OCI-LY1 (cell line): ENCODE results near the gene MLX.
"Not testable (repeated sequence)": the region's sequence is repeated elsewhere in the genome, so short reads cannot be mapped to it uniquely, and the experiment has no call there.

Source experiments
- H2AFZ ChIP-seq: fragments of 200-600 bp; sonication (generic), shearing (Covaris generic); 2 replicates; pipeline ENCODE4 v1.6.0; 2014; ENCODE audit warnings: antibody characterized with exemption, mild to moderate bottlenecking, low read length
- H3F3A ChIP-seq: fragments of 200-600 bp; sonication (generic), shearing (Covaris generic); 2 replicates; pipeline ENCODE4 v1.6.0; 2014; ENCODE audit warnings: mild to moderate bottlenecking, antibody characterized with exemption, low read length, moderate library complexity; ENCODE audit not compliant: insufficient read depth
- H3K27ac ChIP-seq: fragments of 200-600 bp; sonication (generic); 2 replicates; pipeline ENCODE4 v1.5.1; 2014; ENCODE audit warnings: low read length, mixed run types, mild to moderate bottlenecking, low read depth; ENCODE audit not compliant: poor library complexity, severe bottlenecking
- H3K27me3 ChIP-seq: fragments of 200-600 bp; sonication (generic); 2 replicates; pipeline ENCODE4 v1.6.0; 2014; ENCODE audit warnings: antibody characterized with exemption, mild to moderate bottlenecking, low read length, moderate library complexity; ENCODE audit not compliant: insufficient read depth
- H3K36me3 ChIP-seq: fragments of 200-600 bp; sonication (generic); 2 replicates; pipeline ENCODE4 v1.6.1; 2014; ENCODE audit warnings: mild to moderate bottlenecking, antibody characterized with exemption, low read length, moderate library complexity, mixed read lengths; ENCODE audit not compliant: insufficient read depth
- H3K4me1 ChIP-seq: fragments of 200-600 bp; sonication (generic); 2 replicates; pipeline ENCODE4 v1.5.1; 2014; ENCODE audit warnings: mild to moderate bottlenecking, low read length, moderate library complexity; ENCODE audit not compliant: insufficient read depth, severe bottlenecking
- H3K4me2 ChIP-seq: fragments of 200-600 bp; sonication (generic), shearing (Covaris generic); 2 replicates; pipeline ENCODE4 v1.6.1; 2014; ENCODE audit warnings: low read length
- H3K4me3 ChIP-seq: fragments of 200-600 bp; sonication (generic); 2 replicates; pipeline ENCODE4 v1.5.1; 2014; ENCODE audit warnings: low read length, low read depth, mild to moderate bottlenecking, mixed read lengths; ENCODE audit not compliant: poor library complexity, severe bottlenecking
- H3K79me2 ChIP-seq: fragments of 200-600 bp; shearing (Covaris generic); 2 replicates; pipeline ENCODE4 v1.6.1; 2016; ENCODE audit warnings: mixed run types, low read length, mixed read lengths; ENCODE audit not compliant: insufficient read depth
- H3K9ac ChIP-seq: fragments of 200-600 bp; sonication (generic), shearing (Covaris generic); 2 replicates; pipeline ENCODE4 v1.6.1; 2014; ENCODE audit warnings: mild to moderate bottlenecking, low read length, mixed read lengths
- H3K9me2 ChIP-seq: fragments of 200-600 bp; sonication (generic), shearing (Covaris generic); 2 replicates; pipeline ENCODE4 v1.6.1; 2014; ENCODE audit warnings: low read depth, mild to moderate bottlenecking, low read length, mixed read lengths
- H3K9me3 ChIP-seq: fragments of 200-600 bp; shearing (Covaris generic); 2 replicates; pipeline ENCODE4 v1.6.1; 2014; ENCODE audit warnings: low read length, mixed read lengths
- H4K20me1 ChIP-seq: fragments of 200-600 bp; sonication (generic), shearing (Covaris generic); 2 replicates; pipeline ENCODE4 v1.6.0; 2016; ENCODE audit warnings: mild to moderate bottlenecking, low read length; ENCODE audit not compliant: insufficient read depth
- EZH2 ChIP-seq: fragments of 200-600 bp; sonication (generic), shearing (Covaris generic); IDR thresholded peaks from 2 replicates; pipeline ENCODE4 v1.8.0; 2017; ENCODE audit warnings: borderline replicate concordance, mixed run types, mild to moderate bottlenecking, antibody characterized with exemption, low read length, moderate library complexity, mixed read lengths
- TF ChIP-seq, protein P1 (sequence below): fragments of 200-600 bp; sonication (generic), shearing (Covaris generic); IDR thresholded peaks from 2 replicates; pipeline ENCODE4 v1.5.1; 2017; ENCODE audit warnings: mild to moderate bottlenecking, antibody characterized with exemption, low read length, moderate library complexity, mixed read lengths

Gene MLX

DNA sequence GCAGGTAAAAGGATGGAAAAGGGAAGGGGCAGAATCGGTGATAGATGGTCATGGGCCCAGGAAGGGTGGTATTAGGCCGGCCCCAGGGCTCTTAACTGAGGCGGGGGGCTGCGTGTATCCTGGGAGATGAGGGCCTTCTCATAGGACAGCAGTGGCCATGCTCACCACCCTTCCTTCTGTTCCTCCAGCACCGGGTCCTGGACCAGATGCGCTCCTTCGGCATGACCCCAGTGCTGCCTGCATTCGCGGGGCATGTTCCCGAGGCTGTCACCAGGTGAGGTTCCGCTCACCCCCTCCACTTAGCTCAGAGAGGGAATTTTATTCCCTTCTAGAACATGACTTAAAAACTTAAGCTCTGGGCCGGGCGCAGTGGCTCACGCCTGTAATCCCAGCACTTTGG lies 28.4 kb upstream of the MLX start:
- H3F3A ChIP-seq: no peaks in the 10 kb centered on the region
- no peaks in the 10 kb centered on the region for H3K79me2 ChIP-seq
- TF ChIP-seq, protein P1, sequence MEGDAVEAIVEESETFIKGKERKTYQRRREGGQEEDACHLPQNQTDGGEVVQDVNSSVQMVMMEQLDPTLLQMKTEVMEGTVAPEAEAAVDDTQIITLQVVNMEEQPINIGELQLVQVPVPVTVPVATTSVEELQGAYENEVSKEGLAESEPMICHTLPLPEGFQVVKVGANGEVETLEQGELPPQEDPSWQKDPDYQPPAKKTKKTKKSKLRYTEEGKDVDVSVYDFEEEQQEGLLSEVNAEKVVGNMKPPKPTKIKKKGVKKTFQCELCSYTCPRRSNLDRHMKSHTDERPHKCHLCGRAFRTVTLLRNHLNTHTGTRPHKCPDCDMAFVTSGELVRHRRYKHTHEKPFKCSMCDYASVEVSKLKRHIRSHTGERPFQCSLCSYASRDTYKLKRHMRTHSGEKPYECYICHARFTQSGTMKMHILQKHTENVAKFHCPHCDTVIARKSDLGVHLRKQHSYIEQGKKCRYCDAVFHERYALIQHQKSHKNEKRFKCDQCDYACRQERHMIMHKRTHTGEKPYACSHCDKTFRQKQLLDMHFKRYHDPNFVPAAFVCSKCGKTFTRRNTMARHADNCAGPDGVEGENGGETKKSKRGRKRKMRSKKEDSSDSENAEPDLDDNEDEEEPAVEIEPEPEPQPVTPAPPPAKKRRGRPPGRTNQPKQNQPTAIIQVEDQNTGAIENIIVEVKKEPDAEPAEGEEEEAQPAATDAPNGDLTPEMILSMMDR: no peak
- no peak for TF ChIP-seq EZH2
- no peak overlapping the region for H3K4me3 ChIP-seq
- no peaks in the 10 kb centered on the region for H3K27me3 ChIP-seq
- H3K9me3 ChIP-seq: no peaks in the 10 kb centered on the region
- no peak overlapping the region for H3K27ac ChIP-seq
- H3K4me1 ChIP-seq: peaks cover 21% of the 10 kb centered on the region
- H2AFZ ChIP-seq: no peak overlapping the region
- H3K9ac ChIP-seq: no peak overlapping the region
- H3K9me2 ChIP-seq: no peaks in the 10 kb centered on the region
- H4K20me1 ChIP-seq: no peaks in the 10 kb centered on the region
- H3K4me2 ChIP-seq: no peak overlapping the region
- H3K36me3 ChIP-seq: peaks cover 25% of the 10 kb centered on the region

- not testable (repeated sequence) for H3F3A ChIP-seq, H3K4me2 ChIP-seq, H3K9me3 ChIP-seq, H3K27ac ChIP-seq, H3K9ac ChIP-seq, H3K9me2 ChIP-seq, H3K27me3 ChIP-seq, H4K20me1 ChIP-seq, H3K79me2 ChIP-seq, H2AFZ ChIP-seq, H3K4me3 ChIP-seq
- Histone ChIP-seq H3K36me3 (peaks cover 33% of the 10 kb centered on the region), H3K4me1 (peaks cover 13% of the 10 kb centered on the region)
These were observed 26.3 kb upstream of the MLX start for GRCh38 chr17:42540558-42540957.

DNA sequence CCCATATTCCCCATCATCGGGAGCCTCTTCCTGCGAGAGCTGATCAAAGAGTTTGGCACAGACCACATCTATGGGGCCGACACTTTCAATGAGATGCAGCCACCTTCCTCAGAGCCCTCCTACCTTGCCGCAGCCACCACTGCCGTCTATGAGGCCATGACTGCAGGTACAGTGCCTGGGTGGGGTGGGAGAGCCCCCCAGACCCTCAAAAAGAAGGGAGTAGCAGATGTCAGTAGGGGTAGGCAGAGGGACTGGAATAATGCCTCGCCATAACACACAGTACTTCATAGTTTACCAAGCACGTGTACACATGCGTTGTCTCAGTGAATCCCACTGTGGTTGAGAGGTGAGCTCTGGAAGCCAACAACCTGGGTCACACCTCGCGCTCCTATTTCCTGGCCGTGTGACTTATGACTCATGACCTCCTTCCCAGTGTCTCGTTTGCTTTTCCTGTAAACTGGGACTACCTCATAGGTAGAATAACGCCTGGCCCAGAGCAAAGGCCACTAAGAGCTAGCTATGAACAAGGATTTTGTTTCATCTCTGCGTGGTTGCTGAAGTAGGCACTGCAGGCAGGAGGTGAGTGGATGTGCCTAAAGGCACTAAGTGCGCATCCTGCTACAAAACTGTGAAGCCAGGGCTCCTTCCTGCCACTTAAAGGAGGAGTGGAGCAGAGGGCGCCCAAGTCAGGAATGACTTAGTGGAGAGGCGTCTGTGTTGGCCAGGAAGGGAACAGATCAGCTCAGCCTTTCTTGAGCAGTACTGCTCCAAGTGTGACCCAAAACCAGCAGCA lies 25.7 kb upstream of the MLX start:
- H3K9ac ChIP-seq: no peak overlapping the region
- H3K4me1 ChIP-seq: peaks cover 10% of the 10 kb centered on the region
- no peak overlapping the region for H3K4me2 ChIP-seq
- no peak overlapping the region for H2AFZ ChIP-seq
- H3K27me3 ChIP-seq: no peaks in the 10 kb centered on the region
- no peaks in the 10 kb centered on the region for H3F3A ChIP-seq
- peaks cover 33% of the 10 kb centered on the region for H3K36me3 ChIP-seq
- no peaks in the 10 kb centered on the region for H3K9me2 ChIP-seq
- H4K20me1 ChIP-seq: no peaks in the 10 kb centered on the region
- no peak overlapping the region for H3K4me3 ChIP-seq
- TF ChIP-seq, protein P1: no peak
- TF ChIP-seq EZH2: no peak
- H3K79me2 ChIP-seq: no peaks in the 10 kb centered on the region
- no peak overlapping the region for H3K27ac ChIP-seq
- no peaks in the 10 kb centered on the region for H3K9me3 ChIP-seq
